MM.1S (cell line): ENCODE measurements around the gene FAM174A.

ENCODE experiments used
- CTCF ChIP-seq: fragments of 300-600 bp; sonication (generic); IDR thresholded peaks from 2 replicates; pipeline ENCODE4 v1.5.1; 2016; ENCODE audit warnings: antibody characterized with exemption, low read length, mixed read lengths
- EZH2phosphoT487 ChIP-seq: fragments of 300-600 bp; sonication (generic); IDR thresholded peaks from 2 replicates; pipeline ENCODE4 v1.6.1; 2018; ENCODE audit warnings: antibody characterized with exemption, low read length

- TF ChIP-seq CTCF (no peak), EZH2phosphoT487 (no peak)
Measured at GRCh38 chr5:100600298-100600994, 65.3 kb downstream of the FAM174A start.
